NCI-H2171 (cell line): ENCODE results near the gene METTL15.
"Not testable (repeated sequence)": the region's sequence is repeated elsewhere in the genome, so short reads cannot be mapped to it uniquely, and the experiment has no call there.

ENCODE experiments used
- DNase-seq: peaks from one replicate; lab custom pipeline; 2025; lab: John Stamatoyannopoulos, UW

Gene METTL15

DNA sequence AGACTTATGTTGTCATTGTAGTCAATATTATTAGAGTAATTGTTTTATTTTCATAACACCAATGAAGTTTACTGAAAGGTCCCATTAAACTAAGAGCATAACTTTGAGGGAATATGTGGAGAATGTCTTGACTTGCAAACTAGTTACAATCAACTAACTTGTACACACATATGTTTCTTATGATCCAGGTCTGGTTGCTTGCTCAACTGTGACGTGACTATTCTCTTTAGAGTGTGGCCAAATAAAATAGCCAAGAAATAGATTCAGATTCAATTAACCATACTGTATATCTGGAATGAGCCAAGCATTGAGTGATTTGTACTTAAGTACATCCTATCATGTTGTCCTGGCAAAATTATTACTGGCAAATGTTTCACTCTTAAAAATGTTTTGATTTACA is 101.7 kb downstream of the METTL15 start:
- DNase-seq, result no peak

DNA sequence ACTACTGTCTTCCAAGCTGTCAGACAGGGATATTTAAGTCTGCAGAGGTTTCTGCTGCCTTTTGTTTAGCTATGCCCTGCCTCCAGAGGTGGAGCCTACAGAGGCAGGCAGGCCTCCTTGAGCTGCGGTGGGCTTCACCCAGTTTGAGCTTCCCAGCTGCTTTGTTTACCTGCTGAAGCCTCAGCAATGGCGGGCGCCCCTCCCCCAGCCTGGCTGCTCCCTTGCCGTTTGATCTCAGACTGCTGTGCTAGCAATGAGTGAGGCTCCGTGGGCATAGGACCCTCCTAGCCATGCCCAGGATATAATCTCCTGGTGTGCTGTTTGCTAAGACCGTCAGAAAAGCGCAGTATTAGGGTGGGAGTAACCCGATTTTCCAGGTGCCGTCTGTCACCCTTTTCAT is 113.9 kb downstream of the METTL15 start:
- not testable (repeated sequence) for DNase-seq

- DNase-seq, result no peak
Observed at GRCh38 chr11:28223577-28223976, 115.4 kb downstream of the METTL15 start.

- DNase-seq, result no peak
Observed at GRCh38 chr11:28223994-28224393, 115.8 kb downstream of the METTL15 start.

DNA sequence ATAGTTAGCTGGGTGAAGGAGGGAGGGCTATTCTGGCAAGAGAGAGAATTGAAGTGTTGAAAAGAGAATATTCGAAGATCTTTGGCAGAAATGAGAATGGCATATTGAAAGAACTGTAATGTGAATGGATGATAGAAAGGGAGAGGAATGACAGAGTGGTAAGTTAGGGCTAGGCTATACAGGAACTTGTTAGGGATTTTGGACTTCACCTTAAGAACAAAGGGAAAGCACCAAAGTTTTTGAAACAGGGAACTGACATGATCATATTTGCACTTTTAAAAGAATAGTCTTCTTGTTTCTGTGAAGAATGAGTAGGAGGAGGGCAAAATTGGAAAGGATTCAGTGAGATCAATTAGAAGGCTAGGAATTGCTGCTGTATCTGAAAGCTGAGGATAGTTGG is 119.3 kb downstream of the METTL15 start:
- DNase-seq, result no peak

- no peak for DNase-seq
Observed at GRCh38 chr11:28228196-28228895, 120.2 kb downstream of the METTL15 start.

DNA sequence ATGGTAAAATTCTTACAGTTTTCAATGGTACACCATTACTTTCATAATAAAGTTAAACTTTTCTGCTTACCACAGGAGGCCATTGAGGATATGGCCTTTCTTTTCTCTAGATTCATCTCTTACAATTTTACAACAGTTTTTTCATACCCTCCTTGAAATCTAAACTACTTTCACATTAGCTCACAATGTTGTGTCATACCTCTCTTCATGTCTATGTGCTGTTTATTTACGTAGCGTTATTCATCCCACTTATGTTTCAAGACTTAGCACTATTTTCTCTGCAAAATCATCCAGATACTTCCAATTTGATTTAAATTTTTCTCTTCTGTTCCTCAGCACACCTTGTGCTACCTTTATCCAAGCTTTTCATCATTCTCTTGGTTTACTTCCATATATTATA is 123.3 kb downstream of the METTL15 start:
- no peak for DNase-seq

DNA sequence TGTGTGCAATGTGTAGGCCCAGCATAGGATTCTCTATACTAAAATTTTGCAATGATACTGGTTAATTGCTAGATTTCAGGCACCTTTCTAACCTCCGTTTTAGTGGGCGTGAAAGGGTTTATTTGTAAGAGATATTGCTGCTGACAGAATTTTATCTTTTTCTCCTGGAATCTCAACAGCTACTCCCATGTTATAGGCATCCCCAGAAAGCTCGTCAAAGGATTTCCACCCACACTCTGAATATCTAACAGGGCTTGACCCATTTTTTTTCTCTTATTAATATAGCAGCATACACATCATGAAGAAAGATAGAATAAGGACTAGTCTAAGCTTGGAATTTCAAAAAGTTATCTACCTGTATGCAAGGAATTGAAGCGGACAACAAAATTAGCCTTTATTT is 124.5 kb downstream of the METTL15 start:
- DNase-seq, result no peak

DNA sequence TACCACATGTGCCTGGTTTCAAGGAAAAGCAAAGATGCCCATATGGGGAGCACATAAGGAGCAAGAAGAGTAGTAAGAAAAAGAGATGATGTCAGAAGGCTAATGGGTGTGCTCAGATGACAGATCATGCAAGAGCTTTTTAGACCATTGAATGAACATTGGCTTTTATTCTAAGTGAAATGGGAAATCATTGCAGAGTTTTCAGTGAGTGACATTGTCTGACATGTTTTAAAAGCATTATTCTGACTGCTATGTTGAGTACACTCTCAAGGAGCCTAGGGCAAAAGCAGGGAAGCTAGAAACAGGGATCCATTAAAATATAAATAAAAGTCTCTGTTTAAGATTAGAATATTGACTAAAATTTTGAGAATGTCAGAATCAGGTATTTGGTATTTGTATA is 133.6 kb downstream of the METTL15 start:
- no peak for DNase-seq

DNA sequence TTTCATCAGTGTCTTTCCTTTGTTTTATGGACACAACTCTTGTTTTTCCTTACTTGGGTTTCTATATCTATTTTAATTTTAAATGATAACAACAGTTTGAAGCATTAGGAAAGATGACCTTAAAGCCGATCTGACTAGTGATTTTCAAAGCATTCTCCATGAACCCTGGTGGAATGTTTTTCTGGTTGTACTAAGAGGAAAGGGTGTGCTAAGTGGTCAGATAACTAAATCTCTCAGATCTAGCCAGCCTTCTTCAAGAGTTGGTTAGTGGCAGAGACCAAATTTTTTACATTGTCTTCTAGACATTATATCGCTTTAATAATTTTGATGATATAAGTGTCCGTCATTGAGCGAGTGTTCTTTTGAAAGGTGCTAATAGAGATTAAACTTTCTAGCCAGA is 134.4 kb downstream of the METTL15 start:
- no peak for DNase-seq

DNA sequence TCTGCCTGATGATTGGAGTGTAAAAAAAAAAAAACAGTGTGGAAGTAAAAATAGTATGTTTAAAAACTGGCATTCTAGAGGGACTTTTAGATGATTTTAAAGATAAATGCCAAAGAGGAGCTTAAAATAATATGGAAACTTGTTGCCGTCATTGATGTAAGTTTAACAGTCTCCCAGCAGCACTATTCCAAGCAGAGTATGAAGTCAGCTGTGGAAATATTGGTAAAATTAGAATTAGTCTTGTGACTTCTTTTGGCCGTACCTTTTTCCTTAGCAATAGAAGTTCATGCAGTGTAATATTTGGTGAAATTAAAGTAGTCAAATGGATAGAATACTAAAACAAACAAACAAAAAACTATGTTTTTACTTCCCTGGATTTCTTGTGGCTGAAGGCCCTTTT is 134.9 kb downstream of the METTL15 start:
- DNase-seq, result no peak

- no peak for DNase-seq
Observed at GRCh38 chr11:28243581-28243980, 135.4 kb downstream of the METTL15 start.

DNA sequence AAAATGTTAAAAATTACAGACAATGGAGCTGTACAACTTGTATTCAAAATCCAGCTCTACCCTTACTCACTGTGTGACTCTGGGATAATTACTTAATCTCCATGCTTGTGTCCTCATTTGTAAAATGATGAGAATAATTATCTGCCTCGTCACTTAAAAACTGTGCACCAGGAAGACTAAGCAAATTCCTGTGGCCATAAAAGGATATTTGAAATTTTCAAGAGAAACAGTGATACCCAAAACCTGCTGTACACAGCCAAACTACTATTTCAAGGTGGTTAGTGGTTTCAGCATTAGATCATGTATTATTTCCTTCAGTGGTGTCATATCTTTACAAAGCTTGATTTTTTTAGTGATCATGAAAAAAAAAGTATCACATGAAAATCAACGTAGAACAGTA is 136.9 kb downstream of the METTL15 start:
- DNase-seq, result no peak

DNA sequence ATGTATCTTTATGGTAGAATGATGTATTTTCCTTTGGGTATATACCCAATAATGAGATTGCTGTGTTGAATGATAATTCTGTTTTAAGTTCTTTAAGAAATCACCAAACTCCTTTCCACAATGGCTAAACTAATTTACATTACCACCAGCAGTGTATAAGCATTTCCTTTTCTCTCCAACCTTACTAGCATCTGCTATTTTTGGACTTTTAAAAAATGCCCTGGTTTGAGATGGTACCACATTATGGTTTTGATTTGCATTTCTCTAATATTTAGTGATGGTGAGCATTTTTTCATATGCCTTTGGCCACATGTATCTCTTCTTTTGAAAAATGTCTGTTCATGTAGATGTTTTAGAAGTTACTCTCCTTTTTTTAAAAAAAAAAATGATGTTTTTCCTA is 142.0 kb downstream of the METTL15 start:
- no peak for DNase-seq

DNA sequence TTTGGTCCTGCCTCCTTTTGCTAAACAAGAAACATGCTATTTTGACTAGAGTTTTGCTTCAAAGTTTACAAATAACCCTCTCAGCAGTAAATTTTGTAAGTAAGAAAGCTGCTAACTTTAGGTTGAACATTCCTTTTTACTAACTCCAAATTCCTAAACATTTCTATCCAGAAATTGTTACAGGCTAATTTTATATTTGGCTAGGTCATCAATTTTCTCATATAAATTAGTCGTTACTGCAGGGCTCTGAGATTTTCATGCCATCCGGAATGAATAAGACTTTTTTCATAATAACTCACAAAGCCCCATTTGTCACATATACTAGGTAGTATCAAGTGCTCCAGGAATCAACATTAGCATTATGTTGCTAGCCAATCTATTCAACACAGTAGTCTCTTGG is 143.1 kb downstream of the METTL15 start:
- DNase-seq, result no peak

DNA sequence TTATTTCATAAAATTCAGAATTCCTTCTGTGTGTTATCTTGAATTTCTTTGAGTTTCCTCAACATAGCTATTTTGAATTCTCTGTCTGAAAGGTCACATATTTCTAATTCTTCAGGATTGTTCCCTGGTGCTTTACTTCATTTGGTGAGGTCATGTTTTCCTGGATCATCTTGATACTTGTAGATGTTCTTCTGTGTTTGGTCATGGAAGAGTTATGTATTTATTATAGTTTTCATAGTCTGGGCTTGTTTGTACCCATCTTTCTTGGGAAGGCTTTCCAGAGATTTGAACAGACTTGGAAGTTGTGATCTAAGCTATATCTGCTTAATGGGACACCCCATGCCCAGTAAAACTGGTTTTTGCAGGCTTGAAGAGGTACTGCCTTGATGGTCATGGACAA is 149.6 kb downstream of the METTL15 start:
- DNase-seq, result no peak

- no peak for DNase-seq
Observed at GRCh38 chr11:28259177-28259843, 151.1 kb downstream of the METTL15 start.

DNA sequence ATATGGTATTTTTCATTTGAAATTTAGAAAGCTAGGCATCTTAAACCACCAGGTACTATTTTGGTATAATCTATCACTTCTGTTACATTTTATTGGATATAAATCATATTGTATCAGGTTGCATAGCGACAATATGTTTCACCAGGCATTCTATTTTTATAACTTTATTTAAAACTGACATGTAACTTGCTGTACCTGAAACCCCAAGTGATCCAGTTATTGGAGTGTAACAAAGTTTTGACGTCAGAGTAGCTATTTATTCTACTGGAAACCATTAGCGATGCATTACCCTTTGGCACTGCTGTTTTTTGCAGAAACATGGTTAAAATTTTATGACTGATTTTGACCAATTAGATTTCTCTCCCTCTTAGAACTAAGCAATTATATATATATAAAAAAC is 160.7 kb downstream of the METTL15 start:
- no peak for DNase-seq

DNA sequence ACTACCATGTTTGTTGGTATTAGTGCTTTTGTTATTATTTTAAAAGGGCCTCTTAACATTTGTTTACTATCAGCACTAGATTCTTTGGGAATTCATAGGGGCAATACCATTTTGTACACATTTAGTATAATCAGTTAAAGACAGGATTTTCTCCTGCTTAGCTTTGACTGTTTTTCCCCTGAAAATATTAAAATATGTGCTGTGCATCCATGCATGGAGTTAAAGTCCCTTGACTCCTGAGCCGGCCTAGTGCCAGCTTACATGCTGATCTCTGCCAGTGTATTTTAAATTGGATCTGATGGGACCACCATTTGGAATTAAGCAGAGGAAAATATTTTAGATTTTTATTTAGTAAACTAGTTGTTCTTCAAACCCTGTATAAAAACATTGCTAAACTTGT is 161.4 kb downstream of the METTL15 start:
- DNase-seq, result no peak

DNA sequence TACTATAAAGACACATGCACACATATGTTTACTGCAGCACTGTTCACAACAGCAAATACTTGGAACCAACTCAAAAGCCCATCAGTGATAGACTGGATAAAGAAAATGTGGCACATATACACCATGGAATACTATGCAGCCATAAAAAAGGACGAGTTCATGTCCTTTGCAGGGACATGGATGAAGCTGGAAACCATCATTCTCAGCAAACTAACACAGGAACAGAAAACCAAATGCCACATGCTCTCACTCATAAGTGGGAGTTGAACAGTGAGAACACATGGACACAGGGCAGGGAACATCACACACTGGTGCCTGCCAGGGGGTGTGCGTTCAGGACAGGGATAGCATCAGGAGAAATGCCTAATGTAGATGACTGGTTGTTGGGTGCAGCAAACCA is 164.1 kb downstream of the METTL15 start:
- DNase-seq, result not testable (repeated sequence)

GRCh38 chr11:28274216-28274615 is 166.0 kb downstream of the METTL15 start:
- no peak for DNase-seq

GRCh38 chr11:28284196-28284595 is 176.0 kb downstream of the METTL15 start:
- DNase-seq, result no peak

DNA sequence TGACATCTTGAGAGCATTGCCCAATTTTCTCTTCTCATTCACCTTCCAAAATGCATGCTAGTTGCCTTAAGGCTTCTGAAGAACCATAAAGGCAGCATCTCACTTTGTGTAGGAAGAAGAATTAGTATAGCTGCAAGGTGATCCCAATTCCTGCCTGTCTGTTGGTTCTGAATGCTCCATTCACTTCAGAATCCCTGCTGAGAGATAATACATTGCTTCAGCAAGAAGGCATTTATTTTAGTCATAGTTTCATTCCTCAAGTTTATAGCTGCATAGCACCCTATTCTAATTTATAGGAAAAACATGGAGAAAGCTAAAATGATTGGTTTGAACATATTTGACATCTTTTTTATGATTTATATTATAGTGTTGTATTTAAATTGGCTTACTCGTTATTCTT is 181.3 kb downstream of the METTL15 start:
- DNase-seq, result no peak

GRCh38 chr11:28290995-28291394 is 182.8 kb downstream of the METTL15 start:
- not testable (repeated sequence) for DNase-seq
